GM18909 (cell line): ENCODE data around the gene IFNK.
"Not testable (repeated sequence)": the region's sequence is repeated elsewhere in the genome, so short reads cannot be mapped to it uniquely, and the experiment has no call there.

ENCODE experiments used
- ATAC-seq: cut with Tn5 transposase; IDR thresholded peaks from one replicate; pipeline ENCODE4 v1.9.1; 2021; ENCODE audit warnings: mild to moderate bottlenecking; ENCODE audit not compliant: unreplicated experiment, poor library complexity

Gene IFNK, protein sequence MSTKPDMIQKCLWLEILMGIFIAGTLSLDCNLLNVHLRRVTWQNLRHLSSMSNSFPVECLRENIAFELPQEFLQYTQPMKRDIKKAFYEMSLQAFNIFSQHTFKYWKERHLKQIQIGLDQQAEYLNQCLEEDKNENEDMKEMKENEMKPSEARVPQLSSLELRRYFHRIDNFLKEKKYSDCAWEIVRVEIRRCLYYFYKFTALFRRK

DNA sequence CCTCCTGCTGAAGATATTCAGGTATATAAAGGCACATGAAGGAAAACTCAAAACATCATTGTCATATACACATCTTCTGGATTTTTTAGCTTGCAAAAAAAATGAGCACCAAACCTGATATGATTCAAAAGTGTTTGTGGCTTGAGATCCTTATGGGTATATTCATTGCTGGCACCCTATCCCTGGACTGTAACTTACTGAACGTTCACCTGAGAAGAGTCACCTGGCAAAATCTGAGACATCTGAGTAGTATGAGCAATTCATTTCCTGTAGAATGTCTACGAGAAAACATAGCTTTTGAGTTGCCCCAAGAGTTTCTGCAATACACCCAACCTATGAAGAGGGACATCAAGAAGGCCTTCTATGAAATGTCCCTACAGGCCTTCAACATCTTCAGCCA, at the start of gene IFNK:
IFNK (plus strand) TSS at position 55 of the 400 bp plus-strand sequence; CDS start at position 102, 47 bp downstream.
- ATAC-seq: no peak

GRCh38 chr9:27474305-27474704, 49.8 kb upstream of the IFNK start:
- ATAC-seq: no peak

- ATAC-seq: no peak
These were observed 49.0 kb upstream of the IFNK start for GRCh38 chr9:27475057-27475595.

DNA sequence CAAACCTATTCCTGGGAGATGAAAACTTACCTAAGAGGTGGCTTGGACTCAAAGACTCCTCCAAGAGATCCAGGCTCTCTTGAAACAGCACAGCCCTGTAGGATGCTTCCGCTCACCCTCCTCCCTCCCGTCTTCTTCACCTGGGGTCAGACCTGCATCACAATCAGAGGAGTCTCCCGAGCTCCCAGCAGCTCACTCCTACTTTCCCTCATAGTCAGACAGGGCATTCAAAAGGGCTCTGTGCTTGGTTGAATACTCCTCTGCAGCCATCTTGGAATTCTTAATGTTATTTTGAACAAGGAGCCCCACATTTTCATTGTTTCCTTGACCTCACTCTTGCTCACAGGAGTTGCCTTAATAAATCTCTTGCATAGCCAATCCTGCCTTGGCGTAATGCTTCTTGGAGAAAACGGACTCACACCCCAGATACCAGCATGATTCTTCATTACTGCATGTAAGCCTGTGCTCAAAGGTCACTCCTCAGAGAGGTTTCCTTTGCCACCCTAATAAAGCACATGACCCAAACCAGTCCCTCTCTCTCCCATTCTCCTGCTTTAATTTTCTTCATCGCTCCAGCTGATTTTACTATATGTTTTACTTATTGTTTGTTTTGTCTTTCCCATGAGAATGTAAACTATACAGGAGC, 47.1 kb upstream of the IFNK start:
- ATAC-seq: no peak

DNA sequence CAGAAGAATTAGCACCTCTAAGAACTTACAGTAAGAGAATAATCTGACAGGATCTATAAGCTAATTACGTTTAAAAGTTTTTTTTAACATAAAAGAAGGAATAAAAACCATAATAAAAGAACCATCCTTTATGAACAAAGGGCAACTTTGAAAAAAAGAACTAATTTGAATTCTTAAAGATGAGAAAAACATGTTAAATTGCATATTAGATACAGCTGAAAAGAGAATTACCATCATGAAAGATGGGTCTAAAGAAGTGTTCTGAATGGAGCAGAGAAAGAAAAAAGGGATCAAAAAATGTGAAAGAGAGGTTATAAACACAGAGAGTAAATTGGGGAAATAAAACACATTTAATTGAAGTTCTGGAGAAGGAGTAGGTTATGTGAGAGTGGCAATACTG, 45.8 kb upstream of the IFNK start:
- no peak for ATAC-seq

GRCh38 chr9:27482709-27483108, 41.4 kb upstream of the IFNK start:
- ATAC-seq: no peak

- ATAC-seq: no peak
These were observed 40.5 kb upstream of the IFNK start for GRCh38 chr9:27483576-27483975.

- ATAC-seq: peak; percentile 85
These were observed 38.9 kb upstream of the IFNK start for GRCh38 chr9:27485158-27485557.

- no peak for ATAC-seq
These were observed 36.9 kb upstream of the IFNK start for GRCh38 chr9:27487128-27487640.

- ATAC-seq: no peak
These were observed 36.2 kb upstream of the IFNK start for GRCh38 chr9:27487927-27488326.

DNA sequence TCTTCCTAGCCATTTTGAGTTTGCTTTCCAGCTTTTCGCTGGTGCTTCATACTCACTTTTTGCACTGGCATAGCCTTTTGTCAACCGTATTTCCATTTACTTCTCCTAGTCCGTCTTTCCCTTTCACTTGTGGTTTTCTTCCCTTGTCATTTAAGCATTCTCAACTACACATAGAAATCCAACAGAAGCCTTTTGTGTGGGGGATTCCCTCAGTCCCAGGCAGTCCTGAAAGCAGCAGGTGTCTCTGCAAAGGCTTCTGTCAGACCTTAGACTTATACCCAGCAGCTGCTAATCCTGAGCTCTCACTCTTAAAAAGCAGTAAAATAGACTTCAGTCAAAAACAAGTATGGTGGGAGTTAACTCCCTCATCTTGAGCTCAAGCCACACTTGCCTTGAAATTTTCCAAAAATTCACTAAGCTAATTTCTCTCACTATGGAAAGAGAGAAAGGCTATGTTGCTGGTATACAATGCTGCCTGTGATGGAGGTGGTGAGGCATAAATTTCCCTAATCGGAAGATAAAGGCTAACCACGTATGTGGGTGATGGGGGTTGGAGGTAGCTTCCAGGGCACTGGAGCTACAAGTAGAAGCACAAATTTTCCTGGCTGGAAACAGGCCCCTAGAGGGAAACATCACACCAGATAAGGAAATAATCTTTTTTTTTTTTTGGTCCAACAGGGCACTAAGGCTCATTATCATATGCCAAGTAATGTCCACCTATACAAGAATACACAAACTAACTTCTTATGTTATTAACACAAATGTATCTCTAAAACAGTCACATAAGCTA, 34.8 kb upstream of the IFNK start:
- peak; percentile 84 for ATAC-seq

DNA sequence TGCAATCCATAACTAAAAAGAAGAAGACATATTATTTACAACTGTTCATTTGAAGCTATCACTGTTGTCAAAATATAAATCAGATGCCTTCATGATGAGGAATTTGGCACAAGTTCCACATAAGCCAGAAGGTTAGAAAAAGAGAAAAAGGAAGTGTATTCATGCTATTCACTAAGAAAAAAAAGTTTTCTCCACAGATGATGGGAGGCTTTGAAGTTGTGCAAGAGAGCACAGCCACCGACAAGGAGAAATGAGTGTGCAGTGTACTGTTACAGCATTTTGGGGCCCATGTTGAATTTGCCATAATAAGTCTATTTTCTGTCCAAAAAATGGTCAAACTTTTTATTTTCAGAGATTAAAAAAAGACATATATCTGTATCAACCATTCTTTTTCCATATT, 32.9 kb upstream of the IFNK start:
- ATAC-seq: no peak

DNA sequence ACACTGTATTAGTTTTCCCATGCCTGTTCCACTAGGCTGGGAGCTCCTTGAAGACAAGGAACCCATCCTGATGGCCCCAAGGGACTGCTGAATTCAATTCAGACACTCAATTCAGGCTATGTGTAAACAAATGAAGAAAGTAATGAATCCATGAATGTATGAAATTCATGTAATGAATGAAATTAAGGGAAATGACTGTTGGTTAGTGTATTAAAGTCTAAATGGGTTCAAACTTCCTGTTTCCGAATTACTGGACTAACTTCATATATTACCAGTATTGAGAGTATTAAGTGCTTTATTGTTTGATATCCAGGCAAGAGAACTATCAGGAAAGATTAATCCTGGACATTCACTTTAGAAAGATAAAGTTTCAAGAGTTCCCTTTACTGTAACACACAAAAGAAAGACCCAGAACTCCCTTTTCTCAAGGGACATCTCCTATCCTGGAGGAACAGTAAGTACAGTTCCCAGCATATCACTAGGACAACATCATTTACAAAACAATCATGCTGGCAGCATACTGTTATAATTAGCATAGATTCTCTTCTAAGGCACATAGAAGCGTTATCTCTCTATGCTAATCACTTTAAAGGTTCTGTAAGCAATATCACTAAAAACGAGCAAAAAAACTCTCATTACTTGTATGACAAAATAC, 28.5 kb upstream of the IFNK start:
- no peak for ATAC-seq

DNA sequence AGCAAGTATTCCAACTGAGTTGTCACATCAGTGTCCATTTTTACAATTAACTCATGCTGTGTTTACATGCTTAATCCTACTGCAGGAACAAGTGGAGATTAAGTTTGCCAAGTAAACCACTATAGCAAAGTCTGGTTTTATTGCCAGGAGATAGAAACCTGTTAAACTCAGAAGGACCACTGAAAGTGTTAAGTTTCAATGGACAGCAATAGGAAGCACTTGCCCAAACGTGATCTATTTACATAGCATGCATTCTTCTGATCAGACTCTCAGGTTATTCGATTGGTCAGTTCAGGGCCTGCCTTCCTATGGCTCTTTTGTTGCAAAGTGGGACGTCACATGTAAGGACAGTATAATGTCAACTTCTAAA, 28.0 kb upstream of the IFNK start:
- ATAC-seq: no peak

- no peak for ATAC-seq
These were observed 26.1 kb upstream of the IFNK start for GRCh38 chr9:27497883-27498417.

- ATAC-seq: peak; percentile 54
These were observed 24.6 kb upstream of the IFNK start for GRCh38 chr9:27499451-27499850.

GRCh38 chr9:27500902-27501301, 23.2 kb upstream of the IFNK start:
- not testable (repeated sequence) for ATAC-seq

DNA sequence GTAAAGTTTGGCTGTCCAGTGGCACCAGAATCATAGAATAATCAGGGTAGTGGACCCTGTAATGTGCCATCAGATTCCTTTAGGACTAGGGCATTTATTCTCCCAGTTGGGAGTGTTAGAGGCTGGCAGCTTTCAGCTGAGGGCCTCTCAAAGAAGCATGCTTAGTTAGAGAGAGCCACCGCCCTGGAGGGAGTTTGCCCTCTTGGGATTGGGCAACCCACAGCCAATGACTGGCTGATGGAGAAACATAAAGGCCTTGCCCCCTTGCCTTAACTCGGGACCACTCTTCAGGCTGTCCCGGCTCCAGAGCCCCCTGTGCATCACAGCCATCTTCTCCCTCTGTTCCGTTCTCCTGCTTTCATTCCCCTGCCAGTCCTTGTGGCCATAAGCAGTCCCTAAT, 20.5 kb upstream of the IFNK start:
- ATAC-seq: no peak

DNA sequence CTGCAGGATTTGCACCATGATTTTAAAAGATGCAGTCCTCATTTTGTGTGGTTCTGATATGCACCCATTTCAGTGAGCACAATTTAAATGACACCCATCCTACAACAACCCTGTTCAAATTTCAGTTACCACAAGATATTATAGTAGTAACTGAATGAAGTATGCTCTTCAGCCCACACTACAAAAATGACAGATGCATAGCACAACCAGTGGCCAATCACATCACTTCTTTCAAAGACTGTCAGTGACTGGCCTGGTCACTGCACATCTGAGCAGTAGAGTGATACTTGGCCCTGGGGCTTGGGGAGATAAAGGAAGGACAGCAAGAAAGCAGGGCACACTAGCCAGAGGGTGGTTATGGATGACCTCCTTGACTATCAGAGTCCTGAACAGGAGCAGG, 19.8 kb upstream of the IFNK start:
- ATAC-seq: no peak

DNA sequence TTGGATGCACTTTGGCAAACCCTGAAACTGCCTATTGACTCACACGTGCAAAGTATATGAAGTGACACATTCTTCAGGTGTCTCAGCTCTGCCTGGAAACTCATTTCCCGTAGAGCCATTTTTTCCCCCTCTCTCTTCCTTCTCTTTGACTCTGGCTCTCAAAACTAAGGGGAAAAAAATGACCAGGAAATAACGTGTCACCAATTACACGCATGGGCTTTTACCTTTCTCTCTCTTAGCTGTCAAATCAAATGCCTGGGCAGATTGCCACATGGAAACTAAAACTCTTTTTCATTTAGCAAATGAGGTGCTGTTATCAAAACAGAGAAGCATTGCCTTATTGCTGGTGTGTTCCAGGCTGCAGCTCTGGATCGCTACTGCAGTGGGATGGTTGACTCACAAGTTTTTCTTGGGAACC, 18.3 kb upstream of the IFNK start:
- no peak for ATAC-seq
